ENCODE data around the gene CHD6. TPM values are rescaled to one million over a fixed set of nuclear protein-coding genes. Genes with fewer than 3 reads are reported as not detected.

The CHD6 gene
- total RNA-seq, 2 donors from 2014 or later = 51.1 to 56.2 TPM

DNA sequence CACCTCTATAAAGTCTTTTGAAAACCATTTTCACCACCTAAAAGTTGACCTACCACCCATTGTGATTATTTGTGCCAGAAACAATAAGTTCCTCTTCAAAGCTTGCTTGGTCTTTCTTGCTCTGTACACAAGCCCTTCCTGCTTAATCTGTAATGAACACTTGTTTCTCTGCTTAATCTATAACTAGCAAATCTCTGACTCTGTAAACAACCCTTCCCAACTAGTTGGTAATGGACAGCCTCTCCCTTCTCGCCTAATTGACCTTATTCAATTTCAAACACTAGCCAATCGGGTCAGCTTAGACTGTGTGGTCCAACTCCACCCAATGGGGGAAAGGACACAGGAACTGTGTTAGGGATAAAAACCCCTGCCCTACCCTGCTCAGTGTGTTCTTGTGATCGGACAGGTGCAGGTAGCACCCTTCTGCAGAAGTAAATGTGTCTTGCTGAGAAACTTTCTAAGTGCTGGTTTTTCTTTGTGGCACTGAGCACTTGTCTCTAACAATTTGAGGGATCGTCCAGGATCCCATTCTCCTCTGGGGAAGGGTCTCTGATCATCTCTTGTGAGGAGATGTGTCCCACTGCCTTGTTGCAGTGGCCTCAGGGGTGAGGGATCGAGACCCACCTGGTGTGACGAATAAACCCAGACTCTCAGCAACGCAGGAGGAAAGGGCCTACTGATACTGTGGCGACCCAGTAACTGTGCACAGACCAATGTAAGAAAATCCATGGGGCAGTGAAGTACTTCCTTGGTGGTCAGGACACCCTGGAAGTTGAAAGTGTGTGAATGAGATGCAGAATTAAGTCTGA lies 23.5 kb downstream of the CHD6 start:
- DNase-seq (ENCODE audit: low spot score) = no peak

GRCh38 chr20:41592516-41593216 lies 25.5 kb downstream of the CHD6 start:
- intact Hi-C loops (cut with DNase I) = no loop called here
- DNase-seq (ENCODE audit: low spot score) = no peak

More for the DNA sequence above, 23.5 kb downstream of the CHD6 start:
- intact Hi-C loops (cut with DNase I) = no loop called here

DNA sequence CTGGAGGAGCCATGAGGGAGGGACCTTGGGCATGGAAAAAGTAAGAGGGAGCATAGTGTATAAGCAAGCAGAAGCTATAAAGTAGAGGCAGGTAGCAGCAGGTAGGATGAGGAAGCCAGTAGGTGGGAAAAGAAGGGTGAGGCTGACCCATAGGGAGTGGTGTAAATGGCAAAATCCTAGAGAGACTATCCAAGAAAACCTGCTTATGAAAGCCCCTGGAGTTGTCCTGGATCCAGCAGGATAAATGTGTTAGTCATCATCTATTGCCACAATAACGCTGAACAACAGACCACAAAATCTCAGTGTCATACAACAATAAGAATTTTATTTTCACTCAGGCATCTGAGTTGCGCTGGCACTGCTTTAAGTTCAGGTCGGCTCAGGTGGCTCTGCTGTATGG lies 30.2 kb downstream of the CHD6 start:
- intact Hi-C loops (cut with DNase I) = no loop called here
- DNase-seq (ENCODE audit: low spot score) = no peak

DNA sequence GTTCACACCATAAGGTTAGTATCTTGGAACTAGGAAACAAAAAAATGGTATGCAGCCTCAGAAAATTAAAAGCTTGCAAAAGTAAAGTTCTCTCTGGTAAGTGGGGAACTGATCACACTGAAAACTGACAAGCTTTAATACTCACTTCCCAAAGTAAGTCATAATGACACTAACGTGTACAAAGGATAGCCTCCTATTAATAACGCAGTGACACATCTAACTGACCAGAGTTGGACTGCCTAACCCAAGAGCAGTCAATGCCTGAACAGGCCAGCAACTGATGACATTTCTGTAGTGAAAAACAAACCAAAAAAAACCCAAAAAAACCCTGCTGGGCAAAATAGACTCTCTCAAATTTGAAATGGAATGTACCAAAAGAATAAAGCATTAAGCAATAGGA lies 30.7 kb downstream of the CHD6 start:
- no peak for DNase-seq (ENCODE audit: low spot score)
- intact Hi-C loops (cut with DNase I) = no loop called here

DNA sequence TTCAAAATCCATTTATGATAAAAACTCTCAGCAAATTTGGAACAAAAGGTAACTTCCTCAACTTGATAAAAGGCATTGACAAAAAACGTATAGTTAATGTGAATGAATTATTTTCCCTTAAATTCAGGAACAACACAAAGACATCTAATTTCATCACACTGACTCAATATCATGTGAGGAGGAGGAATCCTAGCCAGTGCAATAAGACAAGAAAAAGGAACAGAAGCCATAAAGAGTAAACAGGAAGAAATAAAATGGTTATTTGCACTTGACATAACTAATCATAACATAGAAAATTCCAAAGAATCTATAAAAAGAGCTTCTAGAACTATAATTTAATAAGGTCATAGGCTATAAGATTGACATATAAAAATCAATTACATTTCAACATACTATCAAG lies 31.4 kb downstream of the CHD6 start:
- no peak for DNase-seq (ENCODE audit: low spot score)
- intact Hi-C loops (cut with DNase I) = no loop called here

GRCh38 chr20:41580350-41580749 lies 37.8 kb downstream of the CHD6 start:
- no peak for DNase-seq (ENCODE audit: low spot score)
- intact Hi-C loops (cut with DNase I) = no loop called here

- intact Hi-C loops (cut with DNase I) = no loop called here
Measured at GRCh38 chr20:41577129-41578009, 40.8 kb downstream of the CHD6 start.

GRCh38 chr20:41575412-41575811 lies 42.8 kb downstream of the CHD6 start:
- DNase-seq (ENCODE audit: low spot score) = no peak
- intact Hi-C loops (cut with DNase I) = no loop called here

More at GRCh38 chr20:41577129-41578009, 40.8 kb downstream of the CHD6 start:
- DNase-seq (ENCODE audit: low spot score) = no peak

DNA sequence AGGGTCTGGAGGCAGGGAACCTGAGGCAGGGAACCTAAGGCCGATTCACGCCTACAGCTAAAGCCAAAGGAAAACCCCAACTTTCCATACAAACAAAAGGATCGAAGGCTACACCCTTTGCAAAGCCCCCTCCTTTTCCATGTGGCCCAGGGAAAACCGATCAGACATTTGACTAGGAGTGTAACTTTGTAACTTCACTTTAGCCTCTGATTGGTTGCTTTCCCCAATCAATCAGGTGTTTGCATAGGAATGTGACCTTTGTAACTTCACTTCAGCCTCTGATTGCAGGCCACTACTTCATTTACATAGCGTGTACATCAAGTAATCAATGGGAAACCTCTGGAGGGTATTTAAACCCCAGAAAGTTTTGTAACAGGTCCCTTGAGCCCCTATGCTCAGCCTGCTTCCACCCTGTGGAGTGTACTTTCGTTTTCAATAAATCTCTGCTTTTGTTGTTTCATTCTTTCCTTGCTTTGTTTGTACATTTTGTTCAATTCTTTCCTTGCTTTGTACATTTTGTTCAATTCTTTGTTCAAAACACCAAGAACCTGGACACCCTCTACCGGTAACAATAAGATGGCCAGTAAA lies 43.3 kb downstream of the CHD6 start:
- no peak for DNase-seq (ENCODE audit: low spot score)
- intact Hi-C loops (cut with DNase I) = no loop called here

DNA sequence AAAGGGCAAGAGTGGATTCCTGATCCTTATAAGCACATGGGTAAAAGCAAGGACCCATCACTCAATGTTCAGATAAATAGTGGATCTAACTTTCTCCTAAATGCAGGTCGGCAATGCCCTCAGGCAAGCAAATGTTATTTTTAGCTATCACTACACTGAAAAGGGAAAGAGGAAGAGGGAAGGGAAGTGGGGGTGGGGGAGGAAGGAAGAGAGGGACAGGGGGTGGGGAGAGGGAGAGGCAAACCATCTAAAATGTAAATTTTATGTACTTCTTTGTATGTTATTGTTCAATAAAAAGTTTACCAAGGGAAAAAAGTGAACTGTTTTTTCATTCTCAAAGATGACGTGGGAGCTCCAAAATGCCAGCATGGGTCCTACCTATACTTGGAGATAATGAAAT lies 44.2 kb downstream of the CHD6 start:
- intact Hi-C loops (cut with DNase I) = no loop called here
- DNase-seq (ENCODE audit: low spot score) = no peak

- DNase-seq (ENCODE audit: low spot score) = no peak
- intact Hi-C loops (cut with DNase I) = no loop called here
Measured at GRCh38 chr20:41572010-41572572, 46.1 kb downstream of the CHD6 start.

- DNase-seq (ENCODE audit: low spot score) = no peak
- intact Hi-C loops (cut with DNase I) = no loop called here
Measured at GRCh38 chr20:41571006-41571405, 47.2 kb downstream of the CHD6 start.

DNA sequence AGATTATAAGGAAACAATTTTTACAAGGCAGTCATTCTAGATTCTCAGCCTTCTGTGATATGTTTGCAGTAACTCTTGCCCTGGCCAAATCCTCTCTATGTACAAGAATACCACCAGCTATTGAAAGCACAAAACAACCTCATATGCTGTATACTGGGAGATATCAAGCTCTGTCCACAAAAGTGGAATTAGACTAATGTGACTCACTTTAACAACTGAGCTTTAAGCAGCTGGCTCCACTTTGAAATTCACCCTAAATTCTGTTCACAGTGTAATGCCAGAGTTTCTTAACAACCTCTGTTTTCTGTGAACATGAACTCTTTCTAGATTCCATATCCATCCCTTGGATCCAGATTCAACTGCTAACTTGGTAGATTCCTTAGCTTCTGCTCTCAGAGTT lies 47.6 kb downstream of the CHD6 start:
- DNase-seq (ENCODE audit: low spot score) = no peak
- intact Hi-C loops (cut with DNase I) = no loop called here

- DNase-seq (ENCODE audit: low spot score) = no peak
- intact Hi-C loops (cut with DNase I) = no loop called here
Measured at GRCh38 chr20:41567615-41568014, 50.6 kb downstream of the CHD6 start.

- DNase-seq (ENCODE audit: low spot score) = no peak
- intact Hi-C loops (cut with DNase I) = no loop called here
Measured at GRCh38 chr20:41566896-41567527, 51.2 kb downstream of the CHD6 start.

GRCh38 chr20:41563087-41563486 lies 55.1 kb downstream of the CHD6 start:
- intact Hi-C loops (cut with DNase I) = no loop called here
- DNase-seq (ENCODE audit: low spot score) = no peak

DNA sequence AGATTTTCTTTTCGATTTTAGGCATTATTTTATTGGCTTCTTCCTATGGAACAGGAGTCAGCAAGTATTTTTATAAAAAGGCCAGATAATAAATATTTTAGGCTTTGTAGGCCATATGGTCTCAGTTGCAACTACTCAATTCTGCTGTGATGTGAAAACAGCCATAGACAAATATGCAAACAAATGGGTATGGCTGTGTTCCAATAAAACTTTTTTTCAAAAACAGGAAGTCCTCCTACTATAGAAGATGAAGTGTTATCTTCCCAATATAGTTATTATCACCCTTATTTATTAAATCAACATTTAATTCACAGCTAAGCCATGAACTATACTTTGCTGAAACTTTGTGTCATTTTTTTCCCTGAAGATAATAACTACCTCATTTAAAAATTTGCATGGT lies 57.2 kb downstream of the CHD6 start:
- intact Hi-C loops (cut with DNase I) = no loop called here
- no peak for DNase-seq (ENCODE audit: low spot score)

DNA sequence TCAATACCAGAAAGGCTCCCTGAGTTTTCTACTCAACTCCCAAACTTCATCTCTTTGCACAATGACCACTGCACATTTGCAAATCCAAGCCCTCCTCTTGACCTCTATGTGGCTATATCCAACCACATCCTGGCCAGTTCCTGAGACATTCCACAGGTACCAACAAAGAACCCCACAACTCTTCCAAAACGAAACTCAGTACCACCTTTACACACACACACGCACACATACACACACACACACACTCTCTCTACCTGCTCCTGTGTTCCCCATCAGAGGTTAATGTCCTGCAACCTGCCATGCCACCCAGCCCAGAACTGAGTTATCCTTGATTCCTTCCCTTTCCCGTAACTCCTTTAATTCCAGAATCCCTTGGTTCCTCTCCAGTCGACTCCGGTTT lies 58.5 kb downstream of the CHD6 start:
- no peak for DNase-seq (ENCODE audit: low spot score)
- intact Hi-C loops (cut with DNase I) = no loop called here
